HepG2 (cell line): Measurements from ENCODE around the gene COX8C.

ENCODE experiments used
- HMG20A ChIP-seq: IDR thresholded peaks from 2 replicates; pipeline ENCODE4 v1.6.1; 2016; ENCODE audit warnings: borderline replicate concordance
- SALL1 ChIP-seq: sonication (generic); formaldehyde crosslinking; IDR thresholded peaks from 2 replicates; pipeline ENCODE4 v1.8.0; 2022; ENCODE audit warnings: mild to moderate bottlenecking, missing genetic modification reagents
- TF ChIP-seq, protein P1 (sequence below): sonication (generic); formaldehyde crosslinking; IDR thresholded peaks from 2 replicates; pipeline ENCODE4 v1.5.1; 2020; ENCODE audit warnings: missing genetic modification reagents, mild to moderate bottlenecking, borderline replicate concordance
- TF ChIP-seq, protein P2 (sequence below): sonication (generic); formaldehyde crosslinking; IDR thresholded peaks from 2 replicates; pipeline ENCODE4 v1.5.1; 2020; ENCODE audit warnings: mild to moderate bottlenecking, missing genetic modification reagents, moderate library complexity

DNA sequence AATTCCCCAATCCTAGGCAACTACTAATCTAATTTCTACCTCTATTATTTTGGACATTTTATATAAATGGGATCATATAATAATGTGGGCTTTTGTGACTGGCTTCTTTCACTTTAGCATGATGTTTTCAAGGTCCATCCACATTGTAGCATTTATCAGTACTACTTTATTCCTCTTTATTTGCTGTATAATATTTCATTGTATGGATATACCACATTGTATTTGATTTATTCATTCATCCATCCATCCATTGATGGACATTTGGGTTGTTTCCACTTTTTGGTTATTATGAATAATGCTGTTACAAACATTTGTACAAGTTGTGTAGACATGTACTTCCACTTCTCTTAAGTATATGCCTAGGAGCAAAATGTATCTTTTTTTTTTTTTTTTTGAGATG, 31.4 kb upstream of the COX8C start:
- no peak for TF ChIP-seq SALL1 (CRISPR knock-in tag)
- no peak for TF ChIP-seq HMG20A (CRISPR knock-in tag)
- TF ChIP-seq, protein P1, sequence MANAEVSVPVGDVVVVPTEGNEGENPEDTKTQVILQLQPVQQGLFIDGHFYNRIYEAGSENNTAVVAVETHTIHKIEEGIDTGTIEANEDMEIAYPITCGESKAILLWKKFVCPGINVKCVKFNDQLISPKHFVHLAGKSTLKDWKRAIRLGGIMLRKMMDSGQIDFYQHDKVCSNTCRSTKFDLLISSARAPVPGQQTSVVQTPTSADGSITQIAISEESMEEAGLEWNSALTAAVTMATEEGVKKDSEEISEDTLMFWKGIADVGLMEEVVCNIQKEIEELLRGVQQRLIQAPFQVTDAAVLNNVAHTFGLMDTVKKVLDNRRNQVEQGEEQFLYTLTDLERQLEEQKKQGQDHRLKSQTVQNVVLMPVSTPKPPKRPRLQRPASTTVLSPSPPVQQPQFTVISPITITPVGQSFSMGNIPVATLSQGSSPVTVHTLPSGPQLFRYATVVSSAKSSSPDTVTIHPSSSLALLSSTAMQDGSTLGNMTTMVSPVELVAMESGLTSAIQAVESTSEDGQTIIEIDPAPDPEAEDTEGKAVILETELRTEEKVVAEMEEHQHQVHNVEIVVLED (CRISPR knock-in tag): no peak
- TF ChIP-seq, protein P2, sequence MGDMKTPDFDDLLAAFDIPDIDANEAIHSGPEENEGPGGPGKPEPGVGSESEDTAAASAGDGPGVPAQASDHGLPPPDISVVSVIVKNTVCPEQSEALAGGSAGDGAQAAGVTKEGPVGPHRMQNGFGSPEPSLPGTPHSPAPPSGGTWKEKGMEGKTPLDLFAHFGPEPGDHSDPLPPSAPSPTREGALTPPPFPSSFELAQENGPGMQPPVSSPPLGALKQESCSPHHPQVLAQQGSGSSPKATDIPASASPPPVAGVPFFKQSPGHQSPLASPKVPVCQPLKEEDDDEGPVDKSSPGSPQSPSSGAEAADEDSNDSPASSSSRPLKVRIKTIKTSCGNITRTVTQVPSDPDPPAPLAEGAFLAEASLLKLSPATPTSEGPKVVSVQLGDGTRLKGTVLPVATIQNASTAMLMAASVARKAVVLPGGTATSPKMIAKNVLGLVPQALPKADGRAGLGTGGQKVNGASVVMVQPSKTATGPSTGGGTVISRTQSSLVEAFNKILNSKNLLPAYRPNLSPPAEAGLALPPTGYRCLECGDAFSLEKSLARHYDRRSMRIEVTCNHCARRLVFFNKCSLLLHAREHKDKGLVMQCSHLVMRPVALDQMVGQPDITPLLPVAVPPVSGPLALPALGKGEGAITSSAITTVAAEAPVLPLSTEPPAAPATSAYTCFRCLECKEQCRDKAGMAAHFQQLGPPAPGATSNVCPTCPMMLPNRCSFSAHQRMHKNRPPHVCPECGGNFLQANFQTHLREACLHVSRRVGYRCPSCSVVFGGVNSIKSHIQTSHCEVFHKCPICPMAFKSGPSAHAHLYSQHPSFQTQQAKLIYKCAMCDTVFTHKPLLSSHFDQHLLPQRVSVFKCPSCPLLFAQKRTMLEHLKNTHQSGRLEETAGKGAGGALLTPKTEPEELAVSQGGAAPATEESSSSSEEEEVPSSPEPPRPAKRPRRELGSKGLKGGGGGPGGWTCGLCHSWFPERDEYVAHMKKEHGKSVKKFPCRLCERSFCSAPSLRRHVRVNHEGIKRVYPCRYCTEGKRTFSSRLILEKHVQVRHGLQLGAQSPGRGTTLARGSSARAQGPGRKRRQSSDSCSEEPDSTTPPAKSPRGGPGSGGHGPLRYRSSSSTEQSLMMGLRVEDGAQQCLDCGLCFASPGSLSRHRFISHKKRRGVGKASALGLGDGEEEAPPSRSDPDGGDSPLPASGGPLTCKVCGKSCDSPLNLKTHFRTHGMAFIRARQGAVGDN: no peak
